GDM1 (cell line): Measurements from ENCODE around the gene ARID1B.

Experiments
- DNase-seq: peaks from one replicate; lab custom pipeline; 2025; lab: John Stamatoyannopoulos, UW

ARID1B gene

DNA sequence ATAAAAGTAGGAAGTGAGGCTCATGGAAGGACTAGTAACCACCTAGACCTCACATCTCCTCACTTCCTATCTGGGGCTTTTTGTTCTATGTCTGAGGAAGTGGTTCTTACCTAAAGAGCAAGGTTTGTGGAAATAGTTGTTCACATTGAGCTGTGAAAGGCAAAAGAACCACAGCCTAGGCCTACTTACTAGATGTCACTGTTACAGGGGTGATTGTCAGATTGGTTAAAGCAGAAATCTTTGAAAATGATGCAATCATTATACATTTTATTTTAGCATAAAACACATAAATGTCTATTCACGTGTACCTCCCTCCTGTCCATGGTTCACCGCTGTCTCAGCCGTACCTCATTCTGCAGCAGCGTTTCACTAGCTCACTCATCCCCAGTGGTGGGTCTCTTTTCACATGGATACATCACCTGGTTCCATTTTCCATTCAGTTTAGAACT lies 277.4 kb downstream of the ARID1B start:
- DNase-seq, result no peak

DNA sequence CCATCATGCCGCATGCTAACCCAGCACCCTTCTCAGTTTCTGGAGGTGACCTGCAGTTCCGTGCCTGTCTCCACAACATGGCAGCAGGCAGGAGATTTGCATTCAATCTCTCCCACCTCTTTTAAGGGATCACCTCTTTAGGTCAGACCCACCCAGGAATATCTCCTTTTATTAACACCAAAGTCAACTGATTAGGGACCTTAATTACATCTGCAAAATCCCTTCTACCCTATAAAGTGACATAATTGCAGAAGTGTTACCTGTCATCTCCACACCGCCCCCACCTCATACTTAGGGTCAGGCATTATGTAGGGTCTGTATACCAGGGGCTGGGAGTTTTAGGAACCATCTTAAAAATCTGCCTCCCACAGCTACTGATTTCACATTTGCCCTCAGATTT lies 278.7 kb downstream of the ARID1B start:
- no peak for DNase-seq

DNA sequence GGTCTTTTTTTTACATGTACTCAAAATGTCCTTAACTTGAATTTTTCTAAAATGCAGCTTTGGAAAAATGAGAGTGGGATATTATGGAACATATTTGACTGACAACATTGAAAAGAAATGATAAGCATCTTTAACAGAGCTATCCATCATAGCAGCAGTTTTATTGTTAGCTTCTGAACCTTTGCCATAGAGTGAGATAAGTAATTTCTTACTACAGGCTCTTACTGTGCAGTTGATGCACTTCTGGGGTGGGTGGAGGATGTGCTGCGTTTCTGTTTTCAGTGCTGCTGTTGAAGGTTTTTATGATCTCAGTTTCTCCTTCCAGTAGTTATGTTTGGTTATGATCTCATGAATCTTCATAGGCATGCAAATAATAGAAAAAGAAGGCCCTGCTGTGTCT lies 279.1 kb downstream of the ARID1B start:
- DNase-seq, result no peak

DNA sequence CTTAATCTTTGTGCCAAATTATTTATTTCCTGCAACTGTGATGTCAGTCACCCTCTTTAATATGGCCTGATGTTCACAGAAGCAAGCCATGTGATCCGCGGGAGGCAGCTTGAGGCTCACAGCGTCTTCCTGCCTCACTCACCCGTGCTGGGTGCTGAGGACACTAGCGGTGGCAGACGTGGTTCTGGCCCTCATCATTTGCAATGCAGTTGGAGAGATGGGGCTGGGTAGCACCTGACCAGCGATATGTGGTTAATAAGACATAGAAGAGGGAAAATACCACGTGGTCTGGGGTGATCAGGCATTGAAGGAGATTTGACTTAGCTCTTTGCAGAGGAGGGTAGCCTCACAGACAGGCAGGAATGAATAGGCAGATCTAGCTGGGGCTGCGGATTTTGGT lies 281.4 kb downstream of the ARID1B start:
- no peak for DNase-seq

DNA sequence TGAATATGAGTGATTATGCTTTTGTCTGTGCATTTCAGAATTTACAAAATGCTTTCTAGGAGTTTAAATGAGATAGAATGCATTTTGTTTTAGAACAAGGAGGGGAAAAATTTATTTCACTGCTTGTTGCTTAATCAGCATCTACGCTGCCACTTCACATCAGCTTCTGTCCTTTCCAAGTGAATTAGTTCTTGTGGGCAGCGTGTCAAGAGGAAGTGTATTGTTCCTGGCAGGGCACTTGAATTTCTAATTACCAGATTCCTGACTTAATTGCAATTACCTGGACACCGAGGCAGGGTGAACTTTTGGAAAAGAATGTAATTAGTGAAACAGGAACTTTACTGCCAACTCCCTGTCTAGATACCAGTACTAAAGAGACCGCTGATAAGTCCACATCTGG lies 282.6 kb downstream of the ARID1B start:
- no peak for DNase-seq

DNA sequence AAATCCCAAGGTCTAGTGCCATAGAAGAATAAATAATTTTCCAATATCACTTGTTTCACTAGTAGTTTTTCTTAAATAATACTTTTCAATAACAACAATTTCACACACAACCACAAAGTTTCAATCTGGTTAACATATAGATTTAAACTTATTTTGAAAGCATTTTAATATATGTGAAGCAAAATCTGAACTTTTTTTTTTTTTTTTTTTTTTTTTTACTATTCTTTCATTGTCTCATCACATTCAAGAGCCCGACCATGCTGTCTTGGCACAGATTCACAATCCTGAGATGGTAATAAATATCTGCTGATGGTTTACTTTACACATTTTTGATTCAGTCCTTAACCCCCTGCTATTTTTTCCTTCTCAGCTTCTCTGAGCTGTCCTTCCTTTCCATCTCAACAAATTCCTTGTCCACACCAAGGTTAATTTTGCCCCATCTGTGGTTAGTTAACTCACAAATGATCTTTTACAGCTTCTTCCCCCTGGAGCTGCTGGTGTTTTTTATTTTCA lies 283.3 kb downstream of the ARID1B start:
- DNase-seq, result no peak

DNA sequence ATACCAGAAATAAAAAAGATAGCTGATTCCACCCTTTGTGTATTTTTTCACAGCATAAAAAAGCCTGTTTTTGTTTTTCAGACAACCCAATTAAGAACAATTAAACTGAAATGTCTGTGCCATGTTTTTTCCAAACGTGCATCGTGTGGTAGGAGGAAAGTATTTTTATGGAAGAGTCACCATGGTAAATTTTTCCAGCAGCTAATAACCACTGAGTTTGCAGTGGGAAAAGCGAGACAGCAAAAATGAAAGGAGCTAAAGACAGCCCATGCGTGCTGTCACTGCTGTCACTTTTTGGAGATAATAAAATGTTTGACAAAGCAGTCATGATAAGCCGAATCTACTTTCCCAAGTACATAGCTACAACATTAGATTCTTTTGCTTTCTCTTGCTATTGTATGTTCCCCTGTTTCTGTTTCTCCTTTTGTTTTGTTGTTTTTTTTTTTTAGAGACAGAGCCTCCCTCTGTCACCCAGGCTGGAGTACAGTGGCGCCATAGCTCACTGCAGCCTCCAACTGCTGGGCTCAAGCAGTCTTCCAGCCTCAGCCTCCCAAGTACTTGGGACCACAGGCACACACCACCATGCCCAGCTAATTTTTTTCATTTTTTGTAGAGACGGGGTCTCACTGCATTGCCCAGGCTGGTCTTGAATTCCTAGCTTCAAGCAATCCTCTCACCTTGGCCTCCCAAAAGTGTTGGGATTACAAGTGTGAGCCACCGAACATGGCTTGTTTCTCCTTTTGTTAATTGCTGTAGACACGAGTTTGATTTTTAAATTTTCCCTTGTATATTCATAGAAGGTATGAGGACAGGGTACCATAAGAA lies 284.8 kb downstream of the ARID1B start:
- no peak for DNase-seq

DNA sequence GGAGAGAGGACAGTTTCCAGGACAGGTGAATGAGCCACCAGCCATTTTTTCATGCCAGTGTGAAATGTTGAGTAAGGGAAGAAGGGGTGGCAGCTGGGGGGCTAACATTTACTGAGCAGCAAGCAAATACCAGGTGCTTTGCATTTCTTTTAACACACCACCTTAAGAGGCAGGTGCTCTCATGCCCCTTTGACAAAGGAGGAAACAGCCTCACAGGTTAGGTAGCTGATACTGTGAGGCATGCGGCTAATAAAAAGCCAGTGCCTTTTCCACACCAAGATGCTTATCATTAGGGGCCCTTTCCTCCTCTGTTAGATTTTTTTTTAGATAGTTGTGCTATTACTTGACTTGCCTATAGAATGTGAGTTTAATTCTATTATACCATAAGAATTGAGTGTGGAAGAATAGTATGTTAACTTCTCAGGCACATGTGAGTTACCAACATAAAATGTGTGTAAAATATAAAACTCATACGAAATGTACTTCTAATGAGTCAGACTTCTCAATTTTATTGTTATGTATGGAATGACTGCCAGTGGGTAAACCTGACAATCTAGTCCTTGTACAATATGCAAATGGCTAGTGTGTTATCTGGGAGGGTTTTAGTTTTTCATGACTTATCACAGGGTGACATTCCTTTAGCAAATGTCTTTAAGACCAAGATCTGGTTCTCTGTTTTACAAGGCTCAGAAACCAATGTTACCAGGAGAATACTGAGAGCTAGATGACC lies 286.2 kb downstream of the ARID1B start:
- DNase-seq, result no peak

DNA sequence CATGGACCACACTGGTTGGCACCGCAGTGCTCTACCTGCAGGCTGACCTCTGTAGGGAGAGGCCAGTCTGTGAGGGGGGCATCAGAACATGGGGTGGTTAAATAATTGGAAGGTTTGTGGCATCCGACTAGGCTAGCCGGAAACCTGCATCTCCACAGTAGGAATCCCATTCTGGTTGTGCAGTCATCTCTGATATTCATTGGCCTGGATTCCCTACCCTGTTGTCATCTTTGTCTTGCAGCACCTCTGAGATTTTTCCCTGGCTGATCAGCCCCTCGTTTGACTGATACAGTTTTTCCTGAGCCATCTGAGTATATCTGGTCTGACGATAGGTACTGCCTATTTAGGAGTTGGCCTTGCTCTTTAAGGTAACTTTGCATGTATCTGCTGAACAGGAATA lies 286.7 kb downstream of the ARID1B start:
- no peak for DNase-seq

DNA sequence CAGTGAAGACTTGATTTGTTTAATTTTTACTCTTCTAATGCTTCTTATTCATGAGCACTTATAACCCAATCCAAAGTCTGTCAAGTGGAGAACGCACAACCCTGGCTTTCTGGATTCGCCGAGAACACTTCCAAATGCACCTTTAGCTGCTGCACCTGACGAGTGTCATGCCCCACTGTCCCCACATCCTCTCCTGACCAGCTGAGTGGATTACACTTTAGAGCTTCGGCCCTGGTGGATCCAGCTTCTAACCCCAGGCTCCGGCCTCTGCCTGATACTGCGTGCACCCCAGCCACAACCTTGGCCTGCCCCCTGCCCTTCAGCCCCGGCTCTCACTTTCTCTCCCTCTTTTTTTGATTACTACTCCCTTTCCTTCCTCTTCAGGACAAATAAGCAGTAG lies 287.3 kb downstream of the ARID1B start:
- DNase-seq, result no peak

DNA sequence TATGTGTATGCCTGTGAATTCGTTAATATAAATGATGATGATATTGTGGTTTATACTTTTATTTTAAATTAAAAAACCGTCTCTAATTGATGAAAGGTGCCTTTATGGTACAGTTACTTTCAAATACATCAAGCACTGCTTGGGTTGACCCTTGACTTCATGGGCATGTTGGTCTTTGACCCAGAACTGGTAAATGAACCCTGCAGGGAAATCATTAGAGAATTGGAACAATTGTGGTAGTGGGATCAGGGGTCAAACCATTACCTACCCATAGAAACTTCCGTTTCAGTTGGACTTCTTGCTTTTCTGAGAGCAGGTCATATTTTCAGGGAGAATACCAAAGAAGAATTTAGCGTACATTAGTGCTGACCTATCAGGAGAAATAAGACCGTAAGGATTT lies 288.2 kb downstream of the ARID1B start:
- no peak for DNase-seq

DNA sequence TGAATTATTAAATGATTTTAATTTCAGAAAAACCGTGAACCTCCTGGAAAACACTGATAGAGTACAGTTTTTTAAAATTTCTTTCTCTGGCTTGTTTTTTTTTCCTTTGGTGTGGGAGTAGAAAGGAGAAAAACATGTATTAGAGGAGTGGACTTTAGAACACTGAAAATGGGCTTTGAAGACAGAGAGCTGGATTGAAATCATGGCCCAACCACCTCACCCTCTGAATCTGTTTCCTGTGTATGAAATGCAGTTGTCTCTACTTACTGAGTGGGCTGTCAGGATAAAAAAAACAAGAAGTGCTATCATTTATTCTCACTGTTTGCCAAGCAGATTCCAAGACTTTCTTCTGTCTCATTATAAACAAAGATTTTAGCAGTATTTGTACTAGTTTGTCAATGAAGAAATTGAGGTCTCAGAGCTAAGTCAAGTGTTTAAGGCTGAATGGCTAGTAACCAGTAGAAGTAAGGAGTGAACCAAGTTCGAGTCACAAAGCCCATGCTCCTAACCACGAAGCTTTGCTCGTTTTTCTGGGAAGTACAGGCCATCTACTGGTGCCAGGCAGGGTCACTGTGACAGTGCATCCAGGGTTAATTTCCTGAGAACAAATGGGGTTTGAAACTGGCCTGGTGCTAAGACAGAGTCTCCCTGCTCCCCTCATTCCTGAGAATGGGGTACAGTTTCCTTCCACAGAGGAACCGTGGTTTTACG lies 289.8 kb downstream of the ARID1B start:
- DNase-seq, result peak; percentile 31

DNA sequence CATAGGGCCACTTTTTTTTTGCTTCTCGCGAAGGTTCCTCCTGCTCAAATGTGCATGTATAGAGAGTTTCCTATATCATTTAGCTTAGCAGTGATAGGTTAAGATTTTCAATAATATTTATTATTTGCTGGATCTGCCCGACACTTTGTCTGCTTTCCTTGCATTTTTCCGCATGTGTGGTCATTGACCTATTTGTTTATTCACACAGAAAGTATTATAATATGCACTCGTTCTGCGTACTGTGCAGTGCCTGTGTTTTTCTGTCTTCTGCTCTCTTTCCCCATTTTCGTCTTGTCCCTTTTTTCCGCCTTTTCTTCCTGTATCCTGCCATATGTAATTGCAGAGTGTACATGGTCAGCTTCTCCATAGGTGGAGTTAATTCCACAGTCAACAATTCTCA lies 290.3 kb downstream of the ARID1B start:
- DNase-seq, result no peak

DNA sequence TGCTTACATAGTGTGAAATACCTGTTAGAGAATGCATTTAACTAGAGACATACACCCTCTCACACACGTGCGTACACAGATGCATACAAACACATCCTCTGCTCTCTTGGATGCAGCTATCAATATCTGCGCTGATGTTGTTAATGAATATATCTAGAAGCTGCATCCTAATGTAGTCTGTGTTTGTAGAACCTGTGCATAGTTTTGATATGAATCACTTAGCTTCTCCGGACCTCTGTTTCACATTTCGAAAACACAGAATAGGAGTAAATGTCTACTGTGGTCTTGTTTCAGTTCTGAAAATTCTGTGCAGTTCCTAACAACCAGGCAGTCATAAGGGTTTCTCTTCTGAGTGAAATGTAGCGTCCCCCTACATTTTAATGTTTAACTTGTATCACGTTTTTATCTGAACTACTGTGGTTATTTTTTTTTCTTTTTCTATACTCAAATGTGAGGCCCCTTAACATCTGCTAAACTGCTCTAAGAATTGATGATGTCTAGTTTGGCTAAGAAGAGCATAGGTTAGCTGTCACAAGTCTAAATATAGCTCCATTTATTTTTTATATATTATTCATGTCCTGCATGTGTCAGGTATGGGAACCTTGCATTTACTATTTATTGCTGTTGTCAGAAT lies 291.6 kb downstream of the ARID1B start:
- DNase-seq, result no peak

DNA sequence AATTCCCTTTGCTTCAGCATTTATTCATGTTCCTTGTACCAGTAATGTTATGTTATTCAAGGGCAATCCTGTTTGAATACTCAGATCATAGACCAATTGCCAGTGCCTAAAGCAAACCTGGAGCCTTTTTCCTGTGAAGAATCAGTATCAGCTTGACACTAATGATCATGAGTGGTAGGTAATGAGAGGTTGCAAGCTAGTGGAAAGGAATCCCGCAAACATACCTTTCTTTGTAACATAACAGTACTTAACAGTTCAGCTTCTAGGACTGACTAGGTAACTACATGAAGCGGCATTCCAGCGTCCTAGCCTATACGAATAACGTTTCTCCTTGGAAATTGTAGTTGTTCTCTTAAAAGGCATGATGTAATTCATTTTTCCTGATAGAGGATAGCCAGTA lies 292.4 kb downstream of the ARID1B start:
- no peak for DNase-seq

DNA sequence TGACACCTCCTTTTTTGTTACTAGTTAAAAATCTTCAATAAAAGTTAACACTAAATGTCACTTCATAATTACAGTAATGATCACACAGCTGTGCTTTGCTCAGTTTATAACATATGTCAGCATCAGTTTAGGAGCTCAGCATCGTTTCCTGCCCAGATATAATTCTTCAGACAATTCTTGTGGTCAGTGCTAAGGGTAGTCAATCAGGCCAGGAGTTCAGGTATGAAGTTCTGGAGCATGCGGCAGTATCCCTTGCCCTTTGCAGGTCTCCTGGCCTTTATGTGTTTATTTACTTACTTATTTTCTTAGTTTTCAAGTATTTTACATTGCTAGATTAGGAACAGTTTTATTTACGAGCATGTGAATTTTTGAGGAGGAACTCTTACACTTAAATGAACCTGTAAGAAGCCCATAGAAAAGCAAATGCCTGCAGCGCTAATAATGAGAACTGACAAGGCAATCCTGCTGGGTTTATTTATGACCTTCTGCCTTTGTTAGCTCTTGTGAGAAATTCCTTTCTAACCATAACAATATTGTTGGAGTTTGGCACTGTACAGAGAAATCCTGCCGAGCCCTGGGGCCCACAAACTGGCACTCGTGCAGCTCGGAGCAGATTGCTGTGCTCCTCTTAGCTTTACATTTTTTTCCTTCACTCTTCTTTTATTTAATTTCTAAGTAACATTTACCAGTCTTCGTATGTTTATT lies 293.4 kb downstream of the ARID1B start:
- DNase-seq, result no peak

DNA sequence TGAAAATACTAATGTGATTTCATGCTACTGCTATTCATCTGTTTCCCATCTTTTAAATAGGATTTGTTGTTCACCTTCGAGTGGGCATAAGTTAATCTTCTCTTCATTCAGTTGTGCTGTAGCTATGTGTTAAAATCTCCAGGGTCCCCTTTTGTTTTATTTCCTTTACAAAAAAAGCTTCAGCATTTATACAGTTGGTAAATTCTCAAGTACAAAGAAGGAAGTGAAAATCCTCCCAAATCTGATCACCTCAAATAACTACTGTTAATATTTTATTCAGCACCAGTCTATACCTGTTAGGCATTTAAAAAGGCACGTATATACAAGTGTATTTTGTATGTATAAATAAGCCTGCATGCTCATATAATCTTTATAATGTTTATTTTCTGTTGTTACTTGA lies 294.9 kb downstream of the ARID1B start:
- no peak for DNase-seq

DNA sequence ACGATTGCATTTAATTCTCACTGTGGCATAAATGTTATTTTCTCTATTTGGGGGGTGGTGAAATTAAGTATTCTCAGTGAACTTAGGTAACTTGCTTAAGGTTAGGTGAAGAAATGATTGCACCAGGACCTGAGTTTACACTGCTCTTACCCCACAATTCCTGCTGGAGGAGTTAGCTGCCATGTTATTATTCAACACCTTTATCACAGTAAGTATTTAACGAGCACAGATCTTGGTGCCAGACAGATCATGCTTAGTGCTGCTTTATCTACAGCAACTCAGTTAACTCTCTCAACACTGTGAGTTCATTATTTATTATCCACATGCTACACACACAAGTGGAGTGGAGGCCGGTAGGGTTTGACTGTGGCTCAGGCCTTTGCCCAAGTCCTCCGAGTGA lies 296.4 kb downstream of the ARID1B start:
- DNase-seq, result no peak

DNA sequence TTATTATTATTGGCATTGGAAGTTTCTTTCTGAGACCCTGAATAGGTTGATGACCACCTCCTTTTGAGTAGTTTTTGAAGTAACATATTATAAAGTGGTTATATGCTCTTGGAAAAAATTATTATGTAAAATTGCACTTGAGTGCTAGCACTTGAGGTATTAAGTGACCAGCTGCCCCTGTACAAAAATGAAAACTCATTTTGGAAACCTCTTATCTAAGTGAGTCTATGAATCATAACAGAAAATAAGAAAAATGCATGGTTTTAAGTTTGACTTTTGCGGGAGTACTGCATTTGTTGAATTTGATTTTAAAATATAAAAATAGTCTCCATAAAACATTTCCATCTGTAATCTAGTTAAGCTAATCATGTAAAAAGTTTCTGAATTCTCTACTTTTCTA lies 297.8 kb downstream of the ARID1B start:
- DNase-seq, result no peak

DNA sequence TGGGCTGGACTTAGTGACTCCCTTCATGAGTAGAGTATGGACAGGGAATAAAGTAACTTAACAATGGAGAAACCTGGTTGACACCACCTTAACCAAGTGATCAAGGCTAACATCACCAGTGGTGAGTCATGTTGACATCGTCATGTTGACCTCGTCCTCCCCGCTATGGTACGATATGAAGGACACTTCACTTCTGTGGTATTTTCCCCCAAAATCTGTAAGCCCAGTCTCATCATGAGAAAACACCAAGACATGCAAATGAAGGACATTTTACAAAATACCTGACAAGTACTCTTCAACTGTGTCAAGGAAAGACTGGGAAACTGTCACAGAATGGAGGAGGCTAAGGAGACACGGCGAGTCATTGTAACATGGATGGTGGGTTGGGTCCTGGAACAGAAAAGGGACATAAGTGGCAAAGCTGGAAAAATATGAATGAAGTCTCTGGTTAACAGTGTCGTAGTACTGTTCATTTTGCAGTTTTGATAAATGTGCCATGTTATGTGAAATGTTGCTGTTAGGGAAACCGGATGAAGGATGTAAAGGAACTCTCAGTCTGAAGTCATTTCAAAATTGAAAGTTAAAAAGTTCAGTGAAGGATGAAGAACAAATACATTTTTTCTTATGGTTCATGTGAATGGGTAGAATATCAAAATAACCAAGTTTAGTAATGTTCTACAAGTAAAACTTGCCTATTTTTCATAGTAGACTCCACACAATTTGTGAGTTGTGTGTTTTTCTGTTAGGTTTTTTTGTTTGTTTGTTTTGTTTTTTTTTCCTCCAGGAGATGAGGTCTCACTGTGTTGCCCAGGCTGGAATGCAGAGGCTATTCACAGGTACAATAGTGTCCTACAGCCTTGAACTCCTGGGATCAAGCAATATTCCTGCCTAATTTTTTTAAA lies 298.6 kb downstream of the ARID1B start:
- DNase-seq, result no peak

DNA sequence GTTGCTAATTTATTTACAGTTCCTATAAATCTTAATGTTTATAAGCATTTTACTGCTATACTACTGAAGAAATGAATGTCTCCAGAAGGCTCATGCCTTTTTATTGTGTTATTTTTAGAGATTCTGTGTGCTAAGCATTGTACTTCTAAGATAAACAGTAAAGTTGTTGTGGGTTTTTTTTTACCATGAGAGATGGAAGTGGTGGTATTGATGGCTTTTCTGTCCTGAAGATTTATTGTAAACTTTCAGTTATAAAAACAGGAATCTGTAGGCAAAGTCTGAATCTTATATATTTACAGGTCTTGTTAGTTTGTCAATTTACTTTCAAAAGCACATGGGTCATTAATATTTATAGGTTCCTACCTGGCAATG lies 299.3 kb downstream of the ARID1B start:
- no peak for DNase-seq
